Measurements from ENCODE around the gene ZNF488.
A peak's percentile ranks its signal among the peaks of the same experiment; 100 is the strongest.

ZNF488 gene

GRCh38 chr10:47364911-47365310, 19.2 kb downstream of the ZNF488 start:
- DNase-seq: no peak

DNA sequence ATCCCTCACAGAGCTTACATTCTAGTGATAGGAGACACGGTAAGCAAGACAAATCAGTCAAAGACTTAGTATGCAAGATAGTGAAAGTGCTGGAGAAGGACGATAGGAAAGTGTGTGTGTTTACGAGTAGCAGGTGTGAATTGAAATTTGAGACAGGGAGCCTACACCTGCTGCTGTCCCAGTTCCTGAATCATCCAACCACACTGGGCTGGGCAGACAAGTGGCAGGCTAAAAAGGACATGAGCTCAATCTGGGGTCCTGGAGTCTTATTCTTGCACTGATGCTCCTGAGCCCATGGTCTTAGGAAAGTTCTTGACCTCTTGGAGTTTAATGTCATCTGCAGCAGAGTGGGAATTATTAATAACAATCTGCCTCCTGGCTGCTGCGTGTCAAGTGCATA, 19.7 kb downstream of the ZNF488 start:
- DNase-seq: no peak

GRCh38 chr10:47363781-47364180, 20.3 kb downstream of the ZNF488 start:
- DNase-seq: no peak

DNA sequence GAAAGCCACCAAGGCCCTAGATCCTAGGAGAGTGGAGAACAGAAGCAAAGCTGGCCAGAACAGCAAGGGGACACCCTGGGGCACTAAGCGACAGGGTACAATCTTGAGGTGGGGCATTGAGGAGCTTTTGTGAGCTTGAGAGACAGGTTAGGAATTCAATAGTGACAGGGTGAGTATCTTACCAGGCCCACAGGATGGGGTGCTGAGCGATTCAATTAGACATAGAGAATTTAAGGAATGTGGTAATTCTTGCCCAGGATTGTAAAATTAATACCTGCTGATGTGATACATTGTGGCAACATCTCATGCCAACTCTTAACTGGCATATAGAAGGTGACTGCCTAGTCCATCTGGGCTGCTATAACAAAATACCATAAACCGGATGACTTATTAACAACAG, 21.9 kb downstream of the ZNF488 start:
- no peak for DNase-seq

GRCh38 chr10:47361293-47361692, 22.8 kb downstream of the ZNF488 start:
- DNase-seq: peak in 1 of 2 donors; percentile 58

GRCh38 chr10:47360419-47361040, 23.6 kb downstream of the ZNF488 start:
- no peak for DNase-seq

DNA sequence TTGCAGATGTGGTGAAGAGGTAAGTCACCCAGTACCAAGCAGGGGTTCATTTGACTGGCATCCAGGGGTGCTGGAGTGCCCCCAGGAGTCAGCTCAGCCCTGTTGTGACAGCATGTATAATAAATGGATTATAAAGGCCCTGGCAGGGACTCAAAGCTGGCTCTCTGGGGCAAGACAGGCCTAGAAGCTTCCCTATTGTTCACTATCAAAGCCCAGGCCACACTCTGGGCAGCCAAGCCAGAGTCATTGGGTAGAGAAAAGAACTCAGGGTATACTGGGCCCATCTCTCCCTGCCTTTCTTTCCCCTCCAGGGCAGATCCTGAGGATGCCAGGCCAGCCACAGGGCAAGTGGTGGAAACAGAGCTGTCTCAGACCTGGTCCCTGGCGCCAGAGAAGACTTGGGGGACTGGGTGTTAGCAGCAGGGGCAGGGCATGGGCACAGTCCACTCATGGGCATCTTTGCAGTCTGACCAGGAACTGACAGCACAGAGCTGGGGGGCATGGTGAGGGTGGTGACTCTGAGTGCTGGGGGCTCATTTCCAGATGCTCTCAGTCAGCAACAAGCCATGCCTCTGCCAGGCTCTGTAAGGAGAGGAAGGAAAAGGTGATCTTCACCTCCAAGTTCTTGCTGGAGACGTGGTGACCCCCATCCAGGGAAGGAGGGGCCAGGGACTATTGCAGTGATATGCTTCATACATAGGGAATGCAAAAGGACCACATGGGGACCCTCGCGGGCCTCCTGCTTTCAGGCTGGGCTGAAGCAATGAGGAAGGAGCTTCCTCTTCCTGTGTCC, 24.3 kb downstream of the ZNF488 start:
- no peak for DNase-seq

- no peak for DNase-seq
These were observed 25.0 kb downstream of the ZNF488 start for GRCh38 chr10:47359101-47359500.

GRCh38 chr10:47358457-47358856, 25.6 kb downstream of the ZNF488 start:
- no peak for DNase-seq

DNA sequence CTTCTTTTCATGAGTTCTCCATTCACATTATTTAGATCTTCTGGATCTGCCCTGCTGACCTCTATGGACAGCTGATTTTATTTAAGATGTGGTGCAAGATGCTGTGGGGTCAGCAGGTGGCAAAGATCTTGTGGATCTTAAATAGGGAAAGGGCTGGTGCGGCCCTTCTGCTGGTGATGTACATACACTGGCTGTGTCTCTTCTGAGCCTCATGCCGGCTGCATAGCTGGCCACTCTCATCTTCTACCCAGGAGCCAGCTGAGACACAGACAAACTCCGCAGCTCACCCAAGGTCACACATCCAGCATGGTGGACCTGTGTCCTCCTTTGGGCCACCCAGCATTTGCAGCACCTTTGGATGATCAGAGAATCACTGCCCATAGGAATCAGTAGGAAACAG, 26.2 kb downstream of the ZNF488 start:
- DNase-seq: no peak

GRCh38 chr10:47357131-47357582, 26.9 kb downstream of the ZNF488 start:
- no peak for DNase-seq

DNA sequence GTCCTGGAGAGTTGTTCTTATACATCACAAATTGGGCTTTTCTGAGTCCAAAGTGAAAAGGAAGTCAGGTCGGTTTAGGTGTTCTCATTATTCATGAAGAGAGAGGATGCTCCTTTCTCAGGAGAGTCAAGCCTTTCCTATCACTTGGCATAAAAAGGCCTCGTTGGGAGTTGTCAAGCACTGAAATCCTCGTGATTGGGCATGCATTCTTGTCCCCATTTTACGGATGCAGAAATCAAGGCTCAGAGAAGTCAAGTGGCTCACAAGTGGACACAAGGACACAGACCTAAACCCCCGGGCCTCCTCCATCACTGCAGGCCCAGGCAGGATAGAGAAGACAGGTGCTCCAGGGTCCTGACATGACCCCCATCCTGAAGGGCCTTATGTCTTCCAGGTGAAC, 27.4 kb downstream of the ZNF488 start:
- no peak for DNase-seq

DNA sequence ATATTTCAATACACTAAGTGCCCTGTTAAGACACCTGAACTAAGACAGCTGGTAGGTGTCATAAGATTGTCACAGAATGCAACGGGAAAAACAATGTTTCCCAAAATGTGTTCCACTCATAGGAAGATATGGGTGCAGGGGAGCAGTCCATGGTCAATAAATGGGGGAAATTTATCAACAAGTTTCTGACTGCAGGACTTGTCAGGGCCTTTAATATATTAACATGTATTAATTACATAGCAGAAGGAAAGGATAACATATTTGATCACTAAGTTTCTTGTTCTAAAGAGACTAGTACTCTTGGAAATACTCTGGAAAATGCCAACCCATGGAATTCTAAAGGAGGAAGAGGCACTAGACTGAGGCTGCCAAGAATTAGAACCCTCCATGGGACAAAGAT, 29.2 kb downstream of the ZNF488 start:
- no peak for DNase-seq

- DNase-seq: no peak
These were observed 29.9 kb downstream of the ZNF488 start for GRCh38 chr10:47354165-47354564.

GRCh38 chr10:47353351-47353750, 30.7 kb downstream of the ZNF488 start:
- no peak for DNase-seq

- no peak for DNase-seq
These were observed 31.9 kb downstream of the ZNF488 start for GRCh38 chr10:47351899-47352815.

DNA sequence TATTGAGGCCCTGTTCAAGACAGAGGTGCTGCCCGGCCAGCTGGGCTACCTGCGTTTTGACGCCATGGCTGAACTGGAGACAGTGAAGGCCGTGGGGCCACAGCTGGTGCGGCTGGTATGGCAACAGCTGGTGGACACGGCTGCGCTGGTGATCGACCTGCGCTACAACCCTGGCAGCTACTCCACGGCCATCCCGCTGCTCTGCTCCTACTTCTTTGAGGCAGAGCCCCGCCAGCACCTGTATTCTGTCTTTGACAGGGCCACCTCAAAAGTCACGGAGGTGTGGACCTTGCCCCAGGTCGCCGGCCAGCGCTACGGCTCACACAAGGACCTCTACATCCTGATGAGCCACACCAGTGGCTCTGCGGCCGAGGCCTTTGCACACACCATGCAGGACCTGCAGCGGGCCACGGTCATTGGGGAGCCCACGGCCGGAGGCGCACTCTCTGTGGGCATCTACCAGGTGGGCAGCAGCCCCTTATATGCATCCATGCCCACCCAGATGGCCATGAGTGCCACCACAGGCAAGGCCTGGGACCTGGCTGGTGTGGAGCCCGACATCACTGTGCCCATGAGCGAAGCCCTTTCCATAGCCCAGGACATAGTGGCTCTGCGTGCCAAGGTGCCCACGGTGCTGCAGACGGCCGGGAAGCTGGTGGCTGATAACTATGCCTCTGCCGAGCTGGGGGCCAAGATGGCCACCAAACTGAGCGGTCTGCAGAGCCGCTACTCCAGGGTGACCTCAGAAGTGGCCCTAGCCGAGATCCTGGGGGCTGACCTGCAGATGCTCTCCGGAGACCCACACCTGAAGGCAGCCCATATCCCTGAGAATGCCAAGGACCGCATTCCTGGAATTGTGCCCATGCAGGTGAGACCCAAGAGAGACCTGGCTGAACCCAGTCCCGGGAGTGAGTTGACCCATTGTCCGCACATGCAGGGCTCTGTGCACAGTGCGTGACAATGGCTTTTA, 33.1 kb downstream of the ZNF488 start:
- DNase-seq: no peak

DNA sequence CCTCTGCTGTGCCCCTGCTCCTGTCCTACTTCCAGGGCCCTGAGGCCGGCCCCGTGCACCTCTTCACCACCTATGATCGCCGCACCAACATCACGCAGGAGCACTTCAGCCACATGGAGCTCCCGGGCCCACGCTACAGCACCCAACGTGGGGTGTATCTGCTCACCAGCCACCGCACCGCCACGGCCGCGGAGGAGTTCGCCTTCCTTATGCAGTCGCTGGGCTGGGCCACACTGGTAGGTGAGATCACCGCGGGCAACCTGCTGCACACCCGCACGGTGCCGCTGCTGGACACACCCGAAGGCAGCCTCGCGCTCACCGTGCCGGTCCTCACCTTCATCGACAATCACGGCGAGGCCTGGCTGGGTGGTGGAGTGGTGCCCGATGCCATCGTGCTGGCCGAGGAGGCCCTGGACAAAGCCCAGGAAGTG, 34.1 kb downstream of the ZNF488 start:
- DNase-seq: no peak

DNA sequence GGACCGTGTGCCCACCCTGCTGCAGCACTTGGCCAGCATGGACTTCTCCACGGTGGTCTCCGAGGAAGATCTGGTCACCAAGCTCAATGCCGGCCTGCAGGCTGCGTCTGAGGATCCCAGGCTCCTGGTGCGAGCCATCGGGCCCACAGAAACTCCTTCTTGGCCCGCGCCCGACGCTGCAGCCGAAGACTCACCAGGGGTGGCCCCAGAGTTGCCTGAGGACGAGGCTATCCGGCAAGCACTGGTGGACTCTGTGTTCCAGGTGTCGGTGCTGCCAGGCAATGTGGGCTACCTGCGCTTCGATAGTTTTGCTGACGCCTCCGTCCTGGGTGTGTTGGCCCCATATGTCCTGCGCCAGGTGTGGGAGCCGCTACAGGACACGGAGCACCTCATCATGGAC, 34.6 kb downstream of the ZNF488 start:
- DNase-seq: no peak

DNA sequence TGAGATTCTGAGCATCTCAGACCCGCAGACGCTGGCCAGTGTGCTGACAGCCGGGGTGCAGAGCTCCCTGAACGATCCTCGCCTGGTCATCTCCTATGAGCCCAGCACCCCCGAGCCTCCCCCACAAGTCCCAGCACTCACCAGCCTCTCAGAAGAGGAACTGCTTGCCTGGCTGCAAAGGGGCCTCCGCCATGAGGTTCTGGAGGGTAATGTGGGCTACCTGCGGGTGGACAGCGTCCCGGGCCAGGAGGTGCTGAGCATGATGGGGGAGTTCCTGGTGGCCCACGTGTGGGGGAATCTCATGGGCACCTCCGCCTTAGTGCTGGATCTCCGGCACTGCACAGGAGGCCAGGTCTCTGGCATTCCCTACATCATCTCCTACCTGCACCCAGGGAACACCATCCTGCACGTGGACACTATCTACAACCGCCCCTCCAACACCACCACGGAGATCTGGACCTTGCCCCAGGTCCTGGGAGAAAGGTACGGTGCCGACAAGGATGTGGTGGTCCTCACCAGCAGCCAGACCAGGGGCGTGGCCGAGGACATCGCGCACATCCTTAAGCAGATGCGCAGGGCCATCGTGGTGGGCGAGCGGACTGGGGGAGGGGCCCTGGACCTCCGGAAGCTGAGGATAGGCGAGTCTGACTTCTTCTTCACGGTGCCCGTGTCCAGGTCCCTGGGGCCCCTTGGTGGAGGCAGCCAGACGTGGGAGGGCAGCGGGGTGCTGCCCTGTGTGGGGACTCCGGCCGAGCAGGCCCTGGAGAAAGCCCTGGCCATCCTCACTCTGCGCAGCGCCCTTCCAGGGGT, 35.2 kb downstream of the ZNF488 start:
- no peak for DNase-seq

DNA sequence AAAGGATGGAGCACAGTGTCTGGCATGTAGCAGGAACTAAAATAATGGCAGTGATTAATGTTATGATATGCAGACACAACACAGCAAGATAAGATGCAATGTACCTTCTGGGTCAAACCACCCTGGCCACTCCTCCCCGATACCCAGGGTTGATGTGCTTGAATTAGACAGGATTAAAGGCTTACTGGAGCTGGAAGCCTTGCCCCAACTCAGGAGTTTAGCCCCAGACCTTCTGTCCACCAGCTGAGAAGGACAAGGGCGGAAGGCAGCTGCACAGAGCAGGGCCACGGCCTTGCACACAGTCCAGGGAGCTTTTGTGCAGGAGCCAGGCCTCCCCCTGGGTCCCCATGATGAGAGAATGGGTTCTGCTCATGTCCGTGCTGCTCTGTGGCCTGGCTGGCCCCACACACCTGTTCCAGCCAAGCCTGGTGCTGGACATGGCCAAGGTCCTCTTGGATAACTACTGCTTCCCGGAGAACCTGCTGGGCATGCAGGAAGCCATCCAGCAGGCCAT, 35.9 kb downstream of the ZNF488 start, which contains the start of gene RBP3:
RBP3 (plus strand) TSS at position 226 of the 514 bp plus-strand sequence; CDS start at position 348, 122 bp downstream.
- no peak for DNase-seq
